Breast epithelium (tissue), 4 donors: ENCODE data around the gene GLI3. TPM values are rescaled to one million over a fixed set of nuclear protein-coding genes. Genes with fewer than 3 reads are reported as not detected.

Experiments
- DNase-seq, 2 donors: peaks; one replicate each; pipeline ENCODE4 v3.0.0-alpha.2; 2019; ENCODE audit warnings: low spot score in 2 of 2
- H3K27ac ChIP-seq, 2 donors: fragments of 200-600 bp; sonication (generic) in 1 of 2; one replicate each; pipeline ENCODE4 v1.5.1; 2016 to 2019; ENCODE audit warnings: mild to moderate bottlenecking in 1 of 2
- H3K27me3 ChIP-seq, 2 donors: fragments of 200-600 bp; sonication (generic) in 1 of 2; one replicate each; pipeline versions ENCODE4 v1.5.1 to v1.6.0; 2017 to 2019; ENCODE audit warnings: control low read depth in 1 of 2, mild to moderate bottlenecking in 1 of 2
- H3K36me3 ChIP-seq: fragments of 200-600 bp; one replicate; pipeline ENCODE4 v1.5.1; 2019
- H3K4me1 ChIP-seq, 2 donors: fragments of 200-600 bp; sonication (generic); one replicate each; pipeline ENCODE4 v1.5.1; 2016 to 2019; ENCODE audit warnings: control low read depth in 1 of 2
- H3K4me3 ChIP-seq, 3 donors: fragments of 200-600 bp; sonication (generic); 1 replicate in 2 of 3; 2 replicates in 1 of 3; pipeline ENCODE4 v1.5.1; 2016 to 2019; ENCODE audit warnings: mild to moderate bottlenecking in 3 of 3, moderate library complexity in 2 of 3
- H3K9me3 ChIP-seq, 2 donors: fragments of 200-600 bp; sonication (generic) in 1 of 2; one replicate each; pipeline ENCODE4 v1.5.1; 2016 to 2019; ENCODE audit warnings: control low read depth in 1 of 2
- CTCF ChIP-seq, 3 donors: fragments of 450-650 bp; IDR thresholded peaks; one replicate each; pipeline ENCODE4 v1.5.1; 2016 to 2017; ENCODE audit warnings: antibody characterized with exemption in 3 of 3, mild to moderate bottlenecking in 3 of 3, moderate library complexity in 3 of 3
- POLR2A ChIP-seq: fragments of 450-650 bp; IDR thresholded peaks from one replicate; pipeline ENCODE4 v1.6.1; 2016; ENCODE audit warnings: antibody characterized with exemption, mild to moderate bottlenecking, moderate library complexity
- POLR2AphosphoS5 ChIP-seq, 3 donors: sonication (generic); formaldehyde crosslinking; IDR thresholded peaks; one replicate each; pipeline ENCODE4 v1.6.1; 2017; ENCODE audit warnings: antibody characterized with exemption in 3 of 3
- intact Hi-C: fragments of 100-400 bp; cut with DNase I; formaldehyde crosslinking; loops from one replicate; pipeline ENCODE4 v1.15.1; 2023; ENCODE audit warnings: low total_unique reads
- total RNA-seq, 3 donors: library from RNA; depleted of rRNA; stranded (reverse); fragments of >200 nt; gene quantifications; one replicate each; pipeline ENCODE4 v1.1.0, GENCODE V29; 2016

The GLI3 gene
- total RNA-seq, 3 donors from 2014 or later = 10.2 to 29.9 (median 22.6) TPM

- no peaks in the 10 kb centered on the region for H3K9me3 ChIP-seq
- H3K36me3 ChIP-seq = no peaks in the 10 kb centered on the region
- no peak overlapping the region for H3K27ac ChIP-seq
- no peaks in the 10 kb centered on the region for H3K4me1 ChIP-seq
- no peak for DNase-seq
- no peaks in the 10 kb centered on the region for H3K27me3 ChIP-seq
- intact Hi-C loops = no loop called here
- TF ChIP-seq POLR2AphosphoS5 (IDR thresholded peaks at IDR 0.05) (no peak), CTCF (IDR thresholded peaks at IDR 0.05) (no peak), POLR2A (no peak)
- no peak overlapping the region for H3K4me3 ChIP-seq
These were observed 187.2 kb downstream of the GLI3 start for GRCh38 chr7:42049761-42050160.

- H3K9me3 ChIP-seq = no peaks in the 10 kb centered on the region
- no peak for DNase-seq
- no peak overlapping the region for H3K4me3 ChIP-seq
- TF ChIP-seq POLR2AphosphoS5 (IDR thresholded peaks at IDR 0.05) (no peak), POLR2A (no peak), CTCF (IDR thresholded peaks at IDR 0.05) (no peak)
- H3K27ac ChIP-seq = no peak overlapping the region
- no peaks in the 10 kb centered on the region for H3K27me3 ChIP-seq
- intact Hi-C loops = no loop called here
- no peaks in the 10 kb centered on the region for H3K4me1 ChIP-seq
- H3K36me3 ChIP-seq = no peaks in the 10 kb centered on the region
These were observed 190.5 kb downstream of the GLI3 start for GRCh38 chr7:42046483-42046882.

- no peaks in the 10 kb centered on the region for H3K9me3 ChIP-seq
- no peak for TF ChIP-seq POLR2A
- TF ChIP-seq POLR2AphosphoS5 (IDR thresholded peaks at IDR 0.05) = no peak
- no peak for TF ChIP-seq CTCF (IDR thresholded peaks at IDR 0.05)
- no peaks in the 10 kb centered on the region for H3K36me3 ChIP-seq
- H3K27me3 ChIP-seq = no peaks in the 10 kb centered on the region
- DNase-seq = no peak
- no peak overlapping the region for H3K4me3 ChIP-seq
- no peaks in the 10 kb centered on the region for H3K4me1 ChIP-seq
- intact Hi-C loops = no loop called here
- H3K27ac ChIP-seq = no peak overlapping the region
These were observed 191.0 kb downstream of the GLI3 start for GRCh38 chr7:42045961-42046360.

- no peak for DNase-seq
- Histone ChIP-seq H3K4me1 (no peaks in the 10 kb centered on the region), H3K27me3 (no peaks in the 10 kb centered on the region), H3K36me3 (no peaks in the 10 kb centered on the region), H3K9me3 (no peaks in the 10 kb centered on the region), H3K4me3 (no peak overlapping the region), H3K27ac (no peak overlapping the region)
- TF ChIP-seq POLR2AphosphoS5 (IDR thresholded peaks at IDR 0.05) (no peak), POLR2A (no peak), CTCF (IDR thresholded peaks at IDR 0.05) (no peak)
- intact Hi-C loops = no loop called here
These were observed 197.1 kb downstream of the GLI3 start for GRCh38 chr7:42039921-42040320.

- Histone ChIP-seq H3K36me3 (no peaks in the 10 kb centered on the region), H3K9me3 (no peaks in the 10 kb centered on the region), H3K4me3 (no peak overlapping the region), H3K27ac (no peak overlapping the region), H3K27me3 (no peaks in the 10 kb centered on the region), H3K4me1 (no peaks in the 10 kb centered on the region)
- DNase-seq = no peak
- TF ChIP-seq POLR2A = no peak
- TF ChIP-seq CTCF (IDR thresholded peaks at IDR 0.05) = no peak
- TF ChIP-seq POLR2AphosphoS5 (IDR thresholded peaks at IDR 0.05) = no peak
- intact Hi-C loops = no loop called here
These were observed 201.8 kb downstream of the GLI3 start for GRCh38 chr7:42035210-42035609.
